Uterus (tissue), 4 donors: ENCODE data around the gene CEP85L. TPM values are rescaled to one million over a fixed set of nuclear protein-coding genes. Genes with fewer than 3 reads are reported as not detected.

Experiments
- DNase-seq, 2 donors: peaks; one replicate each; pipeline ENCODE4 v3.0.0-alpha.2; 2019 to 2020
- H3K27ac ChIP-seq, 2 donors: fragments of 200-600 bp; sonication (generic); 1 replicate in 1 of 2; 2 replicates in 1 of 2; pipeline ENCODE4 v1.5.1; 2016 to 2018
- H3K27me3 ChIP-seq, 2 donors: fragments of 200-600 bp; sonication (generic); one replicate each; pipeline ENCODE4 v1.5.1; 2018 to 2019; ENCODE audit warnings: control low read depth in 1 of 2
- H3K36me3 ChIP-seq, 2 donors: fragments of 200-600 bp; sonication (generic); one replicate each; pipeline ENCODE4 v1.5.1; 2019; ENCODE audit warnings: control low read depth in 1 of 2
- H3K4me1 ChIP-seq, 2 donors: fragments of 200-600 bp; sonication (generic); one replicate each; pipeline ENCODE4 v1.5.1; 2018 to 2019; ENCODE audit warnings: control low read depth in 1 of 2
- H3K4me3 ChIP-seq, 2 donors: fragments of 200-600 bp; sonication (generic); 1 replicate in 1 of 2; 2 replicates in 1 of 2; pipeline ENCODE4 v1.5.1; 2018 to 2019; ENCODE audit warnings: mild to moderate bottlenecking in 1 of 2
- H3K9me3 ChIP-seq, 2 donors: fragments of 200-600 bp; sonication (generic); one replicate each; pipeline ENCODE4 v1.5.1; 2019; ENCODE audit warnings: control low read depth in 1 of 2
- POLR2A ChIP-seq, 2 donors: fragments of 450-650 bp; IDR thresholded peaks; one replicate each; pipeline ENCODE4 v1.6.1; 2016; ENCODE audit warnings: antibody characterized with exemption in 2 of 2, mild to moderate bottlenecking in 1 of 2, moderate library complexity in 1 of 2
- intact Hi-C: fragments of 100-400 bp; cut with DNase I; formaldehyde crosslinking; loops from one replicate; pipeline ENCODE4 v1.15.1; 2023; ENCODE audit warnings: low total_unique reads
- total RNA-seq, 4 donors: library from RNA; depleted of rRNA in 3 of 4; stranded (reverse); fragments of >200 nt in 3 of 4; gene quantifications; one replicate each; pipeline versions ENCODE4 v1.1.0 to v1.2.4, GENCODE V29; 2014 to 2023
- TF ChIP-seq, protein P1 (sequence below), 4 experiments: fragments of 200-600 bp in 2 of 4; fragments of 450-650 bp in 2 of 4; sonication (generic) in 2 of 4; IDR thresholded peaks; one replicate each; pipeline ENCODE4 v1.5.1; 2016 to 2019; ENCODE audit warnings: antibody characterized with exemption in 4 of 4, mild to moderate bottlenecking in 2 of 4, moderate library complexity in 1 of 4
- donor health status: DM: yes; HTN: yes; CAD: no.

CEP85L gene
- total RNA-seq, 4 donors from 2014 or later, result 32.7 to 968 (median 64.4) TPM

DNA sequence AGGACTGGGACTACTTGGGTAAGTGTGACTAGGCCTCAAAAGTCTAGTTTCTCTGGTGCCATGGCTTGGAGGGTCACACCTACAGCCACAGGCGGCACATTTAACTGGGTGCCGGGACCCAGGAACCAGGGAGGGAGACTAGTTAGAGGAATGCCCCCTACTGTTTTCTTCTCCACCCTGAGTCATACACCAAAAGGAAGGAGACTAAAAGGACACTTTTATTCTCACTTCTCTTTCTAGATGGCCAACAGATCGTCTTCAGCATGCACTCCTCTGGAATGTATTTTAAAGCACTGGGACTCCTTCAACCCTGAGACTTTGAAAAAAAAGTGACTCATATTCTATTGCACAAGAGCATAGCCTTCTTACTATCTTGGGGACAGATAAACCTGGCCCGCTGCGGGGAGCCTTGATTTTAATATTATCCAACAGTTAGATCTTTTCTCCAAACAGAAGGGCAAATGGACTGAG is 69.9 kb downstream of the CEP85L start:
- Histone ChIP-seq H3K27me3 (no peaks in the 10 kb centered on the region), H3K4me1 (no peaks in the 10 kb centered on the region), H3K27ac (peak overlapping the region; percentile 4 to 35), H3K36me3 (no peaks in the 10 kb centered on the region), H3K9me3 (peaks cover 0 to 12% of the 10 kb centered on the region in 2 donors), H3K4me3 (no peak overlapping the region)
- intact Hi-C loops, result no loop called here
- TF ChIP-seq POLR2A (IDR thresholded peaks at IDR 0.05), result no peak
- TF ChIP-seq, protein P1, sequence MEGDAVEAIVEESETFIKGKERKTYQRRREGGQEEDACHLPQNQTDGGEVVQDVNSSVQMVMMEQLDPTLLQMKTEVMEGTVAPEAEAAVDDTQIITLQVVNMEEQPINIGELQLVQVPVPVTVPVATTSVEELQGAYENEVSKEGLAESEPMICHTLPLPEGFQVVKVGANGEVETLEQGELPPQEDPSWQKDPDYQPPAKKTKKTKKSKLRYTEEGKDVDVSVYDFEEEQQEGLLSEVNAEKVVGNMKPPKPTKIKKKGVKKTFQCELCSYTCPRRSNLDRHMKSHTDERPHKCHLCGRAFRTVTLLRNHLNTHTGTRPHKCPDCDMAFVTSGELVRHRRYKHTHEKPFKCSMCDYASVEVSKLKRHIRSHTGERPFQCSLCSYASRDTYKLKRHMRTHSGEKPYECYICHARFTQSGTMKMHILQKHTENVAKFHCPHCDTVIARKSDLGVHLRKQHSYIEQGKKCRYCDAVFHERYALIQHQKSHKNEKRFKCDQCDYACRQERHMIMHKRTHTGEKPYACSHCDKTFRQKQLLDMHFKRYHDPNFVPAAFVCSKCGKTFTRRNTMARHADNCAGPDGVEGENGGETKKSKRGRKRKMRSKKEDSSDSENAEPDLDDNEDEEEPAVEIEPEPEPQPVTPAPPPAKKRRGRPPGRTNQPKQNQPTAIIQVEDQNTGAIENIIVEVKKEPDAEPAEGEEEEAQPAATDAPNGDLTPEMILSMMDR (IDR thresholded peaks at IDR 0.05), result no peak
- DNase-seq, result no peak

DNA sequence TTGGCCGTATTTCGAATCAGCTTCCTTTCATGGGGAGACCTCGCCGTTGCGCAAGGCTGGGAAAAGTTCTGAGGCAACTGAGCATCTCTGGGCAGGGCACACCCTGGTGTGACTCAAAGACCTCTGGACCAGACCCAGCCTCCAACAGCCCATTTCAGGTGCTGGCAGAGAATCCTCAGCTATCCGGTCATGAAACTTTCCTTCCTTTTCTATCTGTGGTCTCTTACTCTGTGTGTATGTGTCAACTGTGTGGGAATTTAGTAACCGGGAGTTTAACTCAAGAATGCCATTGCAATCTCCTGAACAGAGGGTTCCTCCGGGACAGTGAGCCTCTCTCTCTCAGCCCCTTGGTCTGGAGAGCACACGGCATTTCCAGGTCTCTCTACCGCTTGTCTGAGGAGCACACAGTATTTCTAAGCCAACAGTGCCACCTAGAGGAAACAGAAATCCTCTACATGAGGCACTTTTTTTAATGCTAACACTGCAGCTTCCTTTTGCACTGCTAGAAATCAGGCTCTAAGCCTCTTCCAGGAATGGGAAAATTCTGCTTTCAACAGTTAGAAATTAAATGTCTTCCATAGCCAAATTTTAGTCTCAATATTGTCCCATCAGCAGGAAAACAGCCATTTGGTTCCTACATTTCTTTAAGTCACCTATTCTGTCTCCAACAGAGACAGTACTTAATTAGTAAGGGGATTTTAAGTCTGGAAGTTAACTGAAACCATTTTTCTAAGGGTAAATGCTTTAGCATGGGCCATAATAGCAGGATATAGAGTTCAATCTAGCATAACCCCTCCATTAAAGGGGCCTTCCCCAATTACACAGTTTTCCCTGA is 70.6 kb downstream of the CEP85L start:
- H3K4me3 ChIP-seq, result no peak overlapping the region
- H3K4me1 ChIP-seq, result no peaks in the 10 kb centered on the region
- no peaks in the 10 kb centered on the region for H3K27me3 ChIP-seq
- H3K9me3 ChIP-seq, result peaks cover 0 to 12% of the 10 kb centered on the region in 2 donors
- H3K27ac ChIP-seq, result peak overlapping the region in 1 of 2 donors; percentile 21
- intact Hi-C loops, result no loop called here
- no peaks in the 10 kb centered on the region for H3K36me3 ChIP-seq
- TF ChIP-seq POLR2A (IDR thresholded peaks at IDR 0.05), result no peak
- TF ChIP-seq, protein P1 (IDR thresholded peaks at IDR 0.05), result peak; percentile 63 to 85 (median 73)
- peak in 1 of 2 donors; percentile 47 for DNase-seq

DNA sequence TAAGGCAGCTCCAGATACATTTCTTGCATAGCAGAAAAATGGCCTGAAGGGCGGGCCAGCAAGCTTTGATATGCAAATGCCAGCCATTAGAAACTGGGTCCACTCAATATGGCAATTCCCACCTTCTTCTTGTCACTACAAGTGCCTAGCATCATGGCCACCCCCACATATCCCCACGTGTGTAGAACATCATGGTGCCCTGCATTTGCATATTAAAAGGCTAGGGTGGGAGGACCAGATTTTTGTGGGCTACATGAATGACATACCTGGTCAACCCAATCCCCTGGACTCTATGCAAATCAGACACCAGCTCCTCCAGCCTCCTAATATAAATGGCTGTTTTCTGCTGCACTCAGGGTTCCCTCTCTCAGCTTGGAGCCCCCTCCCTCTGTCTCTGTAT is 71.6 kb downstream of the CEP85L start:
- TF ChIP-seq POLR2A (IDR thresholded peaks at IDR 0.05), result no peak
- TF ChIP-seq, protein P1 (IDR thresholded peaks at IDR 0.05), result no peak
- no peak for DNase-seq
- intact Hi-C loops, result no loop called here
- no peak overlapping the region for H3K4me3 ChIP-seq
- H3K36me3 ChIP-seq, result no peaks in the 10 kb centered on the region
- no peaks in the 10 kb centered on the region for H3K4me1 ChIP-seq
- H3K27me3 ChIP-seq, result no peaks in the 10 kb centered on the region
- peaks cover 0 to 12% of the 10 kb centered on the region in 2 donors for H3K9me3 ChIP-seq
- H3K27ac ChIP-seq, result no peak overlapping the region

DNA sequence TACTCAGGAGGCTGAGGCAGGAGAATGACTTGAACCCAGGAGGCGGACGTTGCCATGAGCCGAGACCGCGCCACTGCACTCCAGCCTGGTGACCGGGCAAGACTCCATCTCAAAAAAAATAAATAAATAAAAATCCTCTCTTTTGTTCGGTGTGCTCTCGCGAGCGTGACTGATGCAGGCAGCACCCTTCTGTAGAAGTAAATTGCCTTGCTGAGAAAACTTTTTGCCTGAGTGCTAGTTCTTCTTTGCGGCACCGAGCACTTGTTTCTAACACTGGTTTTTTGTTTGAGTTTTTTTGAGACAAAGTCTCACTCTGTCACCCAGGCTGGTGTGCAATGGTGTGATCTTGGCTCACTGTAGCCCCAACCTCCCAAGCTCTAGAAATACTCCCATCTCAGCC is 72.8 kb downstream of the CEP85L start:
- Histone ChIP-seq H3K36me3 (no peaks in the 10 kb centered on the region), H3K27me3 (no peaks in the 10 kb centered on the region), H3K4me1 (no peaks in the 10 kb centered on the region), H3K9me3 (peaks cover 0 to 20% of the 10 kb centered on the region in 2 donors), H3K4me3 (no peak overlapping the region), H3K27ac (no peak overlapping the region)
- DNase-seq, result no peak
- TF ChIP-seq, protein P1 (IDR thresholded peaks at IDR 0.05), result no peak
- TF ChIP-seq POLR2A (IDR thresholded peaks at IDR 0.05), result no peak
- intact Hi-C loops, result no loop called here

DNA sequence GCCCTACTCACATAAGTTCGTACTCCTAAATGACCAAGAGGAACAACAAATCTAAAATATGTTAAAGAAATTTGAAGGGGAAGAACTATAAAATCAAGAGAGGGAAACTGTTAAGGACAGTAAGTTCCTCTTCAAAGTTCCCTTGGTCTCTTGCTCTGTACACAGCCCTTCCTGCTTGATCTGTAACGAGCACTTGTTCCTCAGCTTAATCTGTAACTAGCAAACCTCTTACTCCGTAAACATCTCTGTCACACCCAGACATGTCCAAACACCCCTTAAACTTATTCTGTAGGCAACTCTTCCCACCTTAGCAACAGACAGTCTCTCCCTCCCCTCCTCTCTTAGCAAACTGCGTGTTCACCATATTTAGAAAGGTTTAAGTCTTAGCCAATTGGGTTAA is 73.4 kb downstream of the CEP85L start:
- no peaks in the 10 kb centered on the region for H3K4me1 ChIP-seq
- H3K9me3 ChIP-seq, result peaks cover 0 to 20% of the 10 kb centered on the region in 2 donors
- TF ChIP-seq, protein P1 (IDR thresholded peaks at IDR 0.05), result no peak
- no peak for TF ChIP-seq POLR2A (IDR thresholded peaks at IDR 0.05)
- intact Hi-C loops, result no loop called here
- H3K36me3 ChIP-seq, result no peaks in the 10 kb centered on the region
- H3K4me3 ChIP-seq, result no peak overlapping the region
- no peaks in the 10 kb centered on the region for H3K27me3 ChIP-seq
- no peak overlapping the region for H3K27ac ChIP-seq
- DNase-seq, result no peak
